Right lung (tissue), 5 donors: ENCODE measurements around the gene NCKAP5L. TPM values are rescaled to one million over a fixed set of nuclear protein-coding genes. Genes with fewer than 3 reads are reported as not detected.

Source experiments
- DNase-seq, 2 donors: peaks; one replicate each; pipeline ENCODE4 v3.0.0-alpha.2; 2013
- polyA plus RNA-seq, 5 donors: library from polyadenylated mRNA; unstranded; fragments of 120-200 nt; gene quantifications; one replicate each; pipeline versions ENCODE4 v1.2.1 to v1.2.3, GENCODE V29; 2013; ENCODE audit warnings: inconsistent platforms in 1 of 5, low replicate concordance in 1 of 5; ENCODE audit not compliant: insufficient read length in 5 of 5, insufficient read depth in 1 of 5

The NCKAP5L gene
- polyA plus RNA-seq, 5 donors, result 13.4 to 25.7 (median 19.2) TPM

- DNase-seq, result no peak
Measured at GRCh38 chr12:49803693-49804450, 24.3 kb downstream of the NCKAP5L start.

DNA sequence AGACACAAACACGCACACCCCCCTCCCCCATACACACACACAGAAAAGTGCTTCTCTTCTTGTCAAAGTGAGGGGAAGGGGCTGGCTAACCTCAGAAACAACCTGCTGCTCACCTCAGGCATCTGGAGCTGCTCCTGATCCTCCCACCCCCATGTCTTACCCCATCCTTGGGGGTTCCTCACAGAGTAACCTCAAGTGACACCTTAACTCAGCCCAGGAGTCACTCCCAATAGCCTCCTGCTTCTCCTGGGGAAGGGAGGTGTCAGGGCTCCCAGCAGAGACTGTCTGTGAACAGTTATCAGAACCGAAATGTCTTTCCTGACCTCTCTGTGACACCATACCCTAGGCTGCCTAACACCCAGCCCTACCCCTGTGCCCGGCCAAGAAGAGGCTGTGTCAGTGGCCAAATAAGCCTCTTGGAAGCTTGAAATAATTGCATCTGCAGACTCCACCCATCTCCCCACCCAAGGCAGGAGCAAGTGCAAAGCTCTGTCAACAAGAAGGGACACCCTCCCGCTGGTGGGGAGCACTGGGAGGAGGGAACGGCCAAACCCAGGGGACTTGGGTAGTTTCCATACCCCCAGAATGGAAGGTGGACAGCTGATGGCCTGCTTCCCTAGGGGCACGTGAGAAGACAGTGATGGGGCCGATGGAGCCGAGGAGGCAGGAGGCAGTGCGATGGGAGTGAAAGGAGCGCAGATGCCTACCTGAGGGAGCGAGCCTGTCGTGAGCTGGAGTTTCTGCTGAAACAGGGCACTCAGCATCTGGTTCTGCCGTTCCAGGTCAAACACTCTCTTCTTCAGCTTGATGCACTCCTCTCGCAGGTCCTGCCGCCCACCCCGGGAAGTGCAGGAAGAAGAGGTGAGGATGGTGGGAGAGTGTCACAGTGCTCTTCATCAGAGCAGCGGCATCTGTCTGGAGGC lies 26.8 kb downstream of the NCKAP5L start:
- DNase-seq, result no peak

GRCh38 chr12:49800421-49801140 lies 27.6 kb downstream of the NCKAP5L start:
- no peak for DNase-seq

- DNase-seq, result no peak
Measured at GRCh38 chr12:49798934-49799333, 29.3 kb downstream of the NCKAP5L start.

DNA sequence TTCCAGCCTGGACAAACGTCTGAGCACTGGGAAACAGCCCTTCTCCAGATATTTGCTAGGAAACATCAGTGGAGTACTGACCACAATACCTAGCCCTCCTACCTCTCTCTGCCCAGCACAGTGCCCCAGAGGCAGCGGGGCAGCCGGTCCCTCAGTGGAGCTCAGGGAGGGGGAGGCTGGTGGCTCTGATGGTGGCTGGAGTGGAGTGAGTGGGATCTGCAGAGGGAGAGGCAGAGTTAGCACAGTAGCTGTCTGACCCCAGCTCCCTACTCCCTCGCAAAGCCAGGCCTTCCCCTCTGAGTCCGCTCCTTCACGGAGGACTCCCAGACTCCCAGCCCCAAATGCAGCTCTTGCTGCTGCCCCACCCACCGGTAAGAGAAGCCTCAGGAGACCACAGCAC lies 30.0 kb downstream of the NCKAP5L start:
- no peak for DNase-seq

DNA sequence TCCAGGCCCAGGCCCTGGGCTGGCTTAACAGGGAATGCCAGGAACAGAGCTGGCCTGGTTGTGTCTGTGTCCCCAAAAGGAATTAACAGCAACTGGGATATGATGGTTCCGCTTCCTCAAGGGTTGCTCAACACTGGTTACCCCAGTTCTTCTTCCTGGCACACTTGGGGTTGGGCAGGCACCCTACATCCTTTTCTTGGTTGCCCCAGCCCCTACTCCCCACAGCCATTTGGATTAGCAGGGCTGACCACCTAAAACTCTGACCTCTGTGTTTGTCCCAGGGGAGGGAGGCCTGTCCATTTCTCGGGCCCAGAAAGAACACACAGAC lies 30.8 kb downstream of the NCKAP5L start:
- DNase-seq, result no peak

DNA sequence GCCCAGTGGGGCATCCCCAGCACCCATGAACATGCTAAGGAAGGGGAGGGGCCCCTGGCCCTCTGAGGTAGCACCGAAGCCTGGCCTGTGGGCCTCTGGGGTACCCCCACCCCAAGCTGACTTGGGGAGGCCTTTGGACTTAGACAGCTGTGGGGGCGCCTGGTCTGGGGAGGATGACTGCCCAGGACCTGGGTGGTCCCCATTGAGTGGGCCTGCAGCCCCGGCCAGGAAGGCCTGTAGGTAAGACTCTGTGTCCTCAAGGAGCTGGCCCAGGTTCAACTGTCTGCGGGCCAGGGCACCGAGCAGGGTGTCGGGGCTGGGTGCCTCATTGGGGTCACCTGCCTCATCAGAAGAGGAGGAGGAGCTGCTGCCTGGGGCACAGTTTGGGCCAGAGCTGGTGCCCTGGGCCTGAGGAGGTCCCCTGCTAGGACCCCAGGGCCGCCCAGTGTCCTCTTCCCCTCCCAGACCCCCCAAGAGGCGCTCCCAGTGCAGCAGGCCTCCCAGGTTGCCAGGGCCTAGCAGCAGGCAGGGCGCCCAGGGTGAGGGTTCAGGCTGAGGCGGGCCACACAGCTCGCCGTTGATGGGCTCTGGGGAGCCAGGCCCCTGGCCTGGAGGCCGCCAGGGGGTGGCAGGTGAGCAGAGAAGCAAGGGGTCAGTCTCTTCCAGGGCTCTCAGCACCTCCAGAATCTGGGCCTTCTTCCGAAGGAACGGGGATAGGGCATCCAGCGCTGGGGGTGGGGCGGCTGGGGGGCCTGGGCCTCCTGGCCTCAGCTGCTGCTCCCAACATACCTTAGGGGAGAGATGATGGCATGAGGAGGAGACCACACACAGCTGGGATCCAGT lies 31.4 kb downstream of the NCKAP5L start:
- DNase-seq, result no peak

- no peak for DNase-seq
Measured at GRCh38 chr12:49796155-49796554, 32.1 kb downstream of the NCKAP5L start.

DNA sequence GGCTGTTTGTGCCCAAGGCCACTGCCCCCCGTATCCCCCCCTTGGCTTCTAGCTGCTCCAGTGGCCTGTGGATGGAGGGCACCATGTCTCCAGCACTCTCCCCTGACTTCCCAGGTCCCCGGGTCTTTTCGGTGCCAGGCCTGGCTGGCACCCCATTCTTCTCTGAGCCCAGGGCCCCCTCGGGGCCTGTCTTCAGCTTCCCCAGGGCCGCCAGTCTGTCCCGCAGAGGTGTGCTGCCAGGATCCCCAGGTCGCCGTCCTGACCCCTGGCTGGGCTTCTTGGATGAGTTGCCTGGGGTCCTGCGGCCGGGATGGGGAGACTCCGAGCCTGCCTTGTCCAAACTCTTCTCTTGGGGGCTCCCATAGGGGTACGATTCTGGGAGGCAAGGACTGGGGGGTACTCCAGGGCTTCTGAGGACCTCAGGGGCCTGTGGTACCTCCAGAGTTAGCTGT lies 32.5 kb downstream of the NCKAP5L start:
- no peak for DNase-seq

GRCh38 chr12:49794811-49795653 lies 33.2 kb downstream of the NCKAP5L start:
- DNase-seq, result no peak

DNA sequence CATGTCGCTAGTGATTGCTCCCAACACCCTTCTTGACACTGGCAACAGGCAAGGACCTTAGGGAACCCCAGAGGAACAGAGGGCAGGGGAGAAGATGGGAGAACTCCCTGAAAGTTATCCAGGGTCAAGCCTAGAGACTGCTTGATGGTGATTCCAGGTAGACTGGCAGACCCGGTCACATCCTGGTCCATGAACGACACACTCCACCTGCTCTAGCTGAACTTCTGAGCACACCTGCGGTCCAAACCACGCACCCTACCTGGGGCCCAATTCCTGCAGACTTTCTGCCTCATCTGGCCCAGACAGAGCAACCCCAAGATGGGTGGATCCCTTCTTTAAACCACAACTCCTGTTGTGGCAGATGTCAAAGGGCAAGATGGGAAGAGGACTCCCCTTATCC lies 34.2 kb downstream of the NCKAP5L start:
- DNase-seq, result no peak

- DNase-seq, result no peak
Measured at GRCh38 chr12:49793620-49794019, 34.6 kb downstream of the NCKAP5L start.

DNA sequence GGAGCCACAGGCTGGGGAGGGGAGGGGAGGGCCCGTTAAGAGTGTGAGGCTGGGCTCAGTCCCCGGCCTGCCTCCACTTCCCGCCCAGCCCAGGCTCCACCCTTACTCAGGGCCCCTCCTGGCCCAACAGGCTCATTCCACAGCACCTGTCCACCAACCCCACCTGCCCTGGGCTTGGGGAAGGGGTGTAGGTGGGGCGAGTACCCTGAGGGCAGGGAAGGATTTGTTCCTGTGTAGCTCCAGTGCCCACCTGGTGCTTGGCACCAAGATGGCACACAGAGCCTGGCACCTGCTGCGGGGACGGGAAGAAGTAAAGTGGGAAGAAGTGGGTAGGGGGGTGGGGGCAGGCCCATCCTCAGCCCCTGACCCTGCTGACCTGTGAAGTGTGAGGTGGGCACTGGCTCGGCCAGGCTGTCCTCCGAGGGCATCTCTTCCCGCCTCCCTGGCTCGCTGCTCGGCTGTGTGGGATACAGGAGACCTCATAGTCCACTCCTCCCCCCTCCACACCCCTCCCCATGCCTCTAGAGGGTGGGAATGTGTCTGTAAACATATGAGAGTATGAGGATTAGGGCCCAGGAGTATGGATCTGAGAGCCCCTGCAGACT lies 35.1 kb downstream of the NCKAP5L start:
- DNase-seq, result no peak

GRCh38 chr12:49792181-49792970 lies 35.8 kb downstream of the NCKAP5L start:
- no peak for DNase-seq

DNA sequence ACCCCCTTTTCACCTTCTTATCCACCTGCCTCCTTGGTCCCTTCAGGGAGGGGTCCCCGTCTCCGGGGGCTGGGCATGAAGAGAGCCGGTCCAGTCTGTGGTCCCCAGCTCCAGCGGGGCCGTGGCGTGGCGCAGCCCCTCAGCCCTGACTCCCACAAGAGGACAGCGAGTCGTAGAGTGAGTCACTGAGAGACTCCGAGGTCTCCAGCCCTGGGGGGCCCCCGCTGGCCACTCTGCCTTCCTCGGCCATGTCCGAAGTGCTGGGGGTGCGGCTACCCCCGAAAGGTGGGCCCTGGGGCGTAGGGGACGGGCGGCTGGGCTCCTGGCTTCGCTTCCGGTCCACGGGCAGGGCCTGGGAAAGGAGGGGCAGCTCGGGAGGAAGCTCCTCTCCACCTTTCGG lies 36.5 kb downstream of the NCKAP5L start:
- DNase-seq, result no peak

- DNase-seq, result no peak
Measured at GRCh38 chr12:49790741-49791555, 37.3 kb downstream of the NCKAP5L start.

- DNase-seq, result no peak
Measured at GRCh38 chr12:49789992-49790391, 38.2 kb downstream of the NCKAP5L start.

DNA sequence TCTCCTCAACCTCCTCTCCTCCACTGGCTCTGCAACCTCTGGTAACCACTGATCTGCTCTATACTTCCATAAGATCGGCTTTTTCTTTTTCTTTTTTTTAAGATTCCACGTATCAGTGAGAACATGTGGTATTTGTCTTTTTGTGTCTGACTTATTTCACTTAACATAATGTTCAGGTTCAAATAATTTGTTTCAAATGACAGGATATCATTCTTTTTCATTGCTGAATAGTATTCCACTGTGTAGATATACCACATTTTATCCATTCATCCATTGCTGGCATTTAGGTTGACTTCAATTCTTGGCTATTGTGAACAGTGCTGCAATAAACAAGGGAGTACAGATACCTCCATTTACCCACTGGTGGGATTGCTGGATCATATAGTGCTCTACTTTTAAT lies 40.5 kb downstream of the NCKAP5L start:
- no peak for DNase-seq
